Fibroblast of skin of abdomen (primary cell): ENCODE measurements around the gene ADISSP.
"Not testable (repeated sequence)": the region's sequence is repeated elsewhere in the genome, so short reads cannot be mapped to it uniquely, and the experiment has no call there.

ENCODE experiments used
- DNase-seq: peaks from one replicate; pipeline ENCODE4 v3.0.0-alpha.2; 2013

ADISSP gene

GRCh38 chr20:3797592-3798372 is 30.2 kb upstream of the ADISSP start:
- DNase-seq: no peak

GRCh38 chr20:3797226-3797545 is 29.6 kb upstream of the ADISSP start:
- no peak for DNase-seq

GRCh38 chr20:3796477-3797225 is 29.1 kb upstream of the ADISSP start:
- no peak for DNase-seq

GRCh38 chr20:3795511-3796468 is 28.2 kb upstream of the ADISSP start, which contains the start of gene CDC25B:
Gene CDC25B, plus strand, starts transcription at chr20:3796310. Its CDS starts 222 bp downstream, at chr20:3796532.
- DNase-seq: peak; percentile 90

GRCh38 chr20:3794701-3795420 is 27.3 kb upstream of the ADISSP start:
- no peak for DNase-seq

- DNase-seq: not testable (repeated sequence)
These were observed 26.6 kb upstream of the ADISSP start for GRCh38 chr20:3794168-3794567.

GRCh38 chr20:3789201-3789600 is 21.6 kb upstream of the ADISSP start:
- DNase-seq: not testable (repeated sequence)

- no peak for DNase-seq
These were observed 21.2 kb upstream of the ADISSP start for GRCh38 chr20:3788685-3789155.

GRCh38 chr20:3787324-3788014 is 19.9 kb upstream of the ADISSP start:
- peak; percentile 51 for DNase-seq

- peak; percentile 85 for DNase-seq
These were observed 19.2 kb upstream of the ADISSP start, which contains the start of gene CENPB for GRCh38 chr20:3786665-3787323. Gene CENPB, minus strand, starts transcription at chr20:3786740. Its CDS starts 257 bp downstream, at chr20:3786483.

- DNase-seq: peak; percentile 58
These were observed 18.6 kb upstream of the ADISSP start for GRCh38 chr20:3786126-3786484.

- no peak for DNase-seq
These were observed 17.9 kb upstream of the ADISSP start for GRCh38 chr20:3785240-3786125.

GRCh38 chr20:3784863-3785239 is 17.3 kb upstream of the ADISSP start:
- no peak for DNase-seq

GRCh38 chr20:3784216-3784853 is 16.8 kb upstream of the ADISSP start:
- no peak for DNase-seq

- no peak for DNase-seq
These were observed 16.1 kb upstream of the ADISSP start for GRCh38 chr20:3783511-3784195.

- DNase-seq: no peak
These were observed 15.5 kb upstream of the ADISSP start for GRCh38 chr20:3783068-3783489.

GRCh38 chr20:3782597-3782996 is 15.0 kb upstream of the ADISSP start:
- no peak for DNase-seq

- DNase-seq: peak; percentile 93
These were observed 13.8 kb upstream of the ADISSP start, which contains the start of gene SPEF1 for GRCh38 chr20:3781153-3781910. Gene SPEF1, minus strand, starts transcription at chr20:3781448. Its CDS starts 161 bp downstream, at chr20:3781287.
